HG02763 (cell line): Measurements from ENCODE around the gene ETV6.

Experiments
- ATAC-seq: cut with Tn5 transposase; IDR thresholded peaks from one replicate; pipeline ENCODE4 v1.9.1; 2021; ENCODE audit warnings: mild to moderate bottlenecking, moderate library complexity; ENCODE audit not compliant: unreplicated experiment

The ETV6 gene

DNA sequence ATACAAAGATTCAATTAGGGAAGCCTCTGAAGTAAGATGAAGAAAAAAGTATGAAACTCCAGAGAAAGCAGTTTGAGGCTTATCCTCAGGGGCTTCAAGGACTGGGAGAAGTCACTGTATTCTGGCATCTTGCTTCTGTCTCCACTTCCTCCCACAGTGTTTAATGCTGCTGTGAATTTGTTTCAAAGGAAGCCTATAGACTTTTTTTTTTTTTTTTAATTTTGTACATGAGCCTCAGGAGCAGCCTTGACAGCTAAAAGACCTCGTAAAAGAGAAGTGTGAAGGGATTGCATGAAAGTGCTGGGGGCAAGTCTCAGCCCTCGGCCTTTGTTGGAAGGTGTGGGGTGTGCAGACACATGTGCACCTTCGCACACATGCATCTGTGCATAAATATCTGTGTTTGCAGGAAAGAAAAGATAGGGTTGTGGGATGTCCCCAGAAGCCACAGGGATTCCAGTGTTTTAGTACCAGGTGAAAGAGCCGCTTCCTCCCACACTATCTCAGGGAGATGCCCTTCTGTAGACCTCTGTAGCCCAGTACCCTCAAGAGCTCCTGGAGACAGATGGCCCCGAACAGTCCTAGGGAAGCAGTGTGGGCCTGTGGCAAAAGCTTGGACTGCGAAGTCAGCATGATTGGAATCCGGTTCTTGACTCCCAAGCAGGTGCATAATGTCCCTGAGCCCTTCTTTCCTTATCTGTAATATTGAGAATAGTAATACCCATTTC lies 227.8 kb downstream of the ETV6 start:
- no peak for ATAC-seq

- ATAC-seq: no peak
Observed at GRCh38 chr12:11877869-11878780, 228.7 kb downstream of the ETV6 start.

DNA sequence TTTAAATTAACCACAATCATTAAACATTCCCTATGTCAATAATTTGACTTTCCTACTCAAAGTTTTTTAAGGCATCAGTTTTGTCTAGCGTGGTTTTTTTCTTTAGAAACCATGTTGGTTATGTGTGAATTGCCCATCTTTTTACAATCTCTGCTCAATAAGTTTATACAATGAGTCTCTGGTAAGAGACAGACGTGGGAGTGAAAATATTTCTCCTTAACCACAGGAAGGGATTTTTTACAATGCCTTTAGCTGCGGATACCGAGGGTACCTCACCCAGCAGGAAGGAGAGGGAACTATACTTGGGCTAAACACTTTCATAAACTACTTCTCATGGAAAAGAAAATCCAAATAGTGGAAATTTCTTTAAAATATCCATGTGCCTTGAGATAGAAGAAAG lies 229.8 kb downstream of the ETV6 start:
- no peak for ATAC-seq

DNA sequence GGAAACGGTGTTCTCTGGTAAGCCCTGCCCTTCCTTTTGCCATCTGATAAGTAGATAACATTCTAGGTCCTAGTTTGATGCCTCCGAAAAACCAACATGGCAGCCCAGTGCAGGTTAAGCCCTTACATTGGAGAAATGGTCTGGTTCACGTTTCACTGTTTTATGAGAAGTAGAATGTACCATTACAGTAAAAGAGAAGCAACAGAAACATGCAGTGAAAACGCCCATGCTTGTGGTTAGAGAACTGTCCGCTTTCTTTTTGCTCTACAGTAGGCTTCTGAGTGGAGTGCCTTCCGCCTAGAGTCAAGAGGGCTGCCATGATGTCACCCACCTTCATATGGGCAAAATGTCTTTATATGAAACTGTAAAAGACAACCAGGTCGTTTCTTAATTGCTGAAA lies 230.9 kb downstream of the ETV6 start:
- no peak for ATAC-seq

GRCh38 chr12:11881835-11882234 lies 232.4 kb downstream of the ETV6 start:
- ATAC-seq: no peak

GRCh38 chr12:11882301-11883019 lies 233.0 kb downstream of the ETV6 start:
- peak; percentile 41 for ATAC-seq

DNA sequence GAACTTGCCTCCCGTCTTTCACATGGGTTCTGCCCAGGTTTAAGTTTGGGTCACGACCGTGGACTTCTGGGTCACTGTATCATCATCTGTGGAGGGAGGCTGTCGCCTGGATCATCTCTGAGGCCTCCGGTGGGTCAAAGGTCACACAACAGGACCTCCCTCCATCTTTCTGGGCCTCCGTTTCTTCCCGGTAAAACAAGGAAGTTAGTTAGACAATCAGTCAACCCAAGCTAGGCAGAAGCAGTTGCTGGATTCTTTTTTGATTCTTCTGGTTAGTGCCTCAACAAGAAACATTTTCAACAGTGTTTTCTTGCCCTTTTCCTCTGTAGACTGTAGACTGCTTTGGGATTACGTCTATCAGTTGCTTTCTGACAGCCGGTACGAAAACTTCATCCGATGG lies 234.6 kb downstream of the ETV6 start:
- no peak for ATAC-seq

- ATAC-seq: no peak
Observed at GRCh38 chr12:11884706-11885105, 235.2 kb downstream of the ETV6 start.

- no peak for ATAC-seq
Observed at GRCh38 chr12:11885261-11886038, 236.0 kb downstream of the ETV6 start.

DNA sequence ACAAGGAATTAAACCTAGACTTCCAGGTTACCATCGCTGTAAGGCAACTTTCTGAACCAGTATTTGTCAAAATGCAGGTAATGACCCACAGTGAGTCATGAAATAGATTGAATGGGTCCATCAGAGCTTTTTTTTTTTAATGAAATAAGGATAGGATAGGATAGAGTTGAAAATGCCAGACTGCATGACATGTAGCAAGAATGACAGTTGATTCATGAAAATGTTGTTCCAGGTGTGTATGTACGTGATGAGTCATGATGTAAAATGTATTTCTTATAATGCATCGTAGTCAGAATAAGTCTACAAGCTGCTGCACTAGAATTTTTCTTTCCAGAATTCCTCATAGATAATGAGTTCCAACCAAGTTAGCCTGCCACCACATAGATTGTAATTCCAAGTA lies 236.9 kb downstream of the ETV6 start:
- no peak for ATAC-seq

DNA sequence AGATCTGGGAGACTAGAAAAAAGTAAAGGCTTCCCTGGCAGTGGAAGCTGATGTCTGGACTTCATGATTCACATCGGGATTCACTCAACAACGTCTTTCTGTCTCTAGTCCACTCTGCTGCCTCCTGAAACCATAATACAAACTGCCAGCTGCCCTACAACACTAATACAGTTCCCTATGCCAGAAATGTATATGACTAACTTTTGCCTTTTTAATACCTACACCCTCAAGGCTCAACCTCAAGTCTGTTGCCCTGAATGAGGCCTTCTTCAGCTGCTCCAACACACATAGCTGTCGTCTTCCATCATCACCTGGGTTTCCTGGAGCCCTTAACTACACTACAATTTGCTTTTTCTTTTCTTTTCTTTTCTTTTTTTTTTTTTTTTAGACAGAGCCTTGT lies 238.6 kb downstream of the ETV6 start:
- ATAC-seq: no peak

DNA sequence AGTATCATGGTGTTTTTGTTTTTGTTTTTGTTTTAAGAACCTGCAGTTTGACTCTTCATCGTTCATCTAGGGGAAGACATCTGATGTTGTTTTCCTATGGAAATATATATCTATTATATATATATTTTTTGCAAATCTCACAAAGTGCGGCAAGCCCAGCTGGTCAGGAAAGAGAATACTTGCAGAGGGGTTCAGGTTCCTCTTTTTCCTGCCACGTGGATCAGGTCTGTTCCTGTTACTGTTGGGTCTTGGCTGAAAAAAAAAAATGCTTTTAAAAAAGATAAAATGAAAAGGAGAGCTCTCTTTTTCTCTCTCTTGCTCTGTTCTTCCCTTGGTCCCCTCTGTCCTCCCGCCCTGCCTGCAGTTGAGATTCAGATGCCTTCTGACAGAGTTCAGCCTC lies 241.9 kb downstream of the ETV6 start:
- no peak for ATAC-seq

DNA sequence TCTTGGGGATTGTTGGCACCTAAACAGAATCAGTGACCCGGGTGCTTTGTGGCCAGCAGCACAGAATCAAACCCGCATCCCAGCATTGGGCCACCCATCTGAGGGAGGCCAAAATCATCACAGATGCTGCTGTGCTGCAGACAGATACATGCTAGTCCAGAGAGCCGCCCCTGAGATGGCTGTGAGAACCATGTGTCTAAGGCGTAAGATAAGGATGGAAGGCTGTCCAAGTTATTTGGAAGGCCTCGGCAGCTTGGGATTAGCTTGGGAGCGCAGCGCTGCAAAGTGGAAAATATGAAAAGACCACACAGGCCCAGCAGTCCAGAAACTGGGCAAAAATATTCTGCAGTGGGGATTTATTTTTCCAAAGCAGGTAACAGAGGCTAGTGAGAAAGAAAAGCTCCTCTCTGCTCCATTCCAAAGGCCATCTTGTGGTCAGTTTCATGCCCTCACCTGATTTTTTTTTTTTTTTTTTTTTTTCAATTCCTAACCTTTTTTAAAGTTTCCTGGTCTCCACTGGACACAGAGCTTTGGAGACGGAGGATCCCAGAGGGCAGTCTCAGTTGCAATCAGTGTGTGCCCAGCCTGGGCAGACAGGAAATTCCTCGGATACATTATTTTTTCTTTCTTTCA lies 242.4 kb downstream of the ETV6 start:
- ATAC-seq: no peak

DNA sequence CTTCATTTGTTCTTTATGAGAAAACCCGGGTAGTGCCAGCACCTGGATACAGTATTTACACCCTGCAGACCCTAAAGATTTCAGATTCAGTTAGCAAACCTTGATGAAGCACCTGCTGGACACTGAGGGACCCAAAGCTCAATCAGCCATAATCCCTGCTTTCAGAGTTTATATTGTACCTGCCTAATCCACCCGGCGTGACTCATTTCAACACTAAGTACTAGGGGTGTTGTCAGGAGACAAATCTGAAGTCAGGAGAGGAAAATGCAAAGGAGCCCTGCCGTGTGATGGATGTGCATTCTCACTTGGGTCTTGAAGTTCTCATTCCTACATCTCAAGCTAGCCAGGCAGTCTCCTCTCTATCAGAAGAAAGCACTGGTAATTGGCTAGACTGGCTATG lies 244.5 kb downstream of the ETV6 start:
- ATAC-seq: no peak

DNA sequence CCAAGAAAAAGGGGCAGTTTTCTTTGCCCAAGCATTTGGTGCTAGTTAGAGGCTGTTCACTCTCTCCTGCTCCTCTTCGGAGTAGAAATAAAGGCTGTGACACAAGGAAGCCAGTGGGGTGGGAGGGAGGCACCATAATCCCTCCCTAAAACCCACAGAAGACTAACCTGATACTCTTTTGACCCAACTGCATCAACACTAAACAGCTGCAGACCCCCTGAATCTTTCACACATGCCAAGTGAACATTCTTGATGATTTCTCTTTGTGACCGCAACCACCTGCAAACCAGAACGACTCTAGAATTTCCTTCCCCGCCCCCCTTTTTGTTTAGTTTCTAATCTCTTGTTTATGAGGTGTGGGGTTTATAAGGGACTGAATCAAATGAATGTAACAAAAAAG lies 245.4 kb downstream of the ETV6 start:
- no peak for ATAC-seq

GRCh38 chr12:11895421-11896078 lies 246.1 kb downstream of the ETV6 start:
- no peak for ATAC-seq

DNA sequence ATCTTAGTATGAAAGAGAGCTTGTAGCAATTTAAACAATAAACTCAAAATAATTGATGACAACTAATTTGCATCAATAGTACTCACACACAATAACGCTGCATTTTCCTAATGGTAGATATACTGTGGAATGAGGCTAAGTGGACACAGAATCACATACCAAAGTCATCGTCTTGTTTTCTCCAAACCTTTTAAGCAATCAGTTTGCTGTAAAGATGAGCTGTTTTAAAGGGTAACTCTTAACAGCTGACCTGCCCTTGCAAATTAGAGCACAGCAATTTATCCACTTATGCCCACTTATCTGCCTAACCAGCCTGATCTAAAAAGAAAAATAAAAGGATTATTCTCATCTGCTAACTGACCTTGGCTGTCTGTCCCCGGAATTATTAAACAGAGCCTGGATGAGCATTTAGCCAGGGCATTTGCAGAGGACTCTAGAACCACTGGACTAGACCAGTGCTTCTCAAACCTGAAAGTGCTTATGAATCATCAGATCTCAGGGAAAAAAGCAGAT lies 247.0 kb downstream of the ETV6 start:
- no peak for ATAC-seq

GRCh38 chr12:11897923-11898322 lies 248.4 kb downstream of the ETV6 start:
- no peak for ATAC-seq

DNA sequence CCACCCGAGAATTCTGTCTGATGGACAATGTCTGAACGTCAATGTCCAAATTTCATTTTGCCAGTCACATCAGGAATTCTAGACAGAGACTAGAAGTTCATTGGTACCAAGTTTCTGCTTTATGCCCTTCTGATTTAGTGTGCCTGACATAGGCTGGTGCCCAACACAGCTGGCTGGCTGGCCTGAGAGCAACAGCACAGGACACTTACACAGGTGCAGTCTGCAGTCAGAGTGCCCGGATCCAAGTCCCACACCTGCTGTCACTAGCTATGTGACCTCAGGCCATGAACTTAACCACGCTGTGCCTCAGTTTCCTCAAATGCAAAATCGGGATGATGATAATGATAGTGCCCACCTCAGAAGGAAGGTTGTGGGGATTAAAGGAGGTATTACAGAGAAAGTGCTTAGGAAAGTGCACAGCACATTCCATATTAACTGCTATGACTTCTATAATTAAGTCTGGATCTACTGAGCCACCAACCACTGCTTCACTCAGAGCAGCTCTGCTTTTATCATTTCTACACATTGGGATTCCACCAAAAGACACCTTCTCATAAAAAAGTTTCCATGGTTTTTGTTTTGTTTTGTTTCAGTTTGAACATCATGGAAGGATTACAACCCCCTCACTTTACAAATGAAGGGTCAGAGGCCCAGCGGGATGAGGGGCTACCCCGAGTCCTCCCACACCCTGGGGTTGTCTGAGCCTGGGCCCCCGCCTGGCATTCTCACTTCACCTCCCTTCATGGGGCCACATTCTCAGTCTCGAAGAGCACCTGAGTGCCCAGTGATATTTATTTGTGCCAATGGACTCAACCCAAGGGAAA lies 252.4 kb downstream of the ETV6 start:
- ATAC-seq: no peak
